Keratinocyte (primary cell): ENCODE data around the gene RMND1.

Experiments
- EZH2 ChIP-seq: IDR thresholded peaks from one replicate; pipeline ENCODE4 v1.6.1; 2012; ENCODE audit warnings: inconsistent platforms, mild to moderate bottlenecking, low read length, moderate library complexity
- TF ChIP-seq, protein P1 (sequence below), 3 experiments: IDR thresholded peaks in 1 of 3; conservative IDR thresholded peaks in 1 of 3; optimal IDR thresholded peaks in 1 of 3; 2 replicates in 2 of 3; 3 replicates in 1 of 3; pipeline versions ENCODE3 to v1.5.1; 2011; ENCODE audit warnings: low read length in 3 of 3, mild to moderate bottlenecking in 3 of 3, moderate library complexity in 2 of 3, control low read depth in 1 of 3, inconsistent platforms in 1 of 3; ENCODE audit not compliant: insufficient read depth in 2 of 3; ENCODE audit errors: extremely low read depth in 1 of 3

DNA sequence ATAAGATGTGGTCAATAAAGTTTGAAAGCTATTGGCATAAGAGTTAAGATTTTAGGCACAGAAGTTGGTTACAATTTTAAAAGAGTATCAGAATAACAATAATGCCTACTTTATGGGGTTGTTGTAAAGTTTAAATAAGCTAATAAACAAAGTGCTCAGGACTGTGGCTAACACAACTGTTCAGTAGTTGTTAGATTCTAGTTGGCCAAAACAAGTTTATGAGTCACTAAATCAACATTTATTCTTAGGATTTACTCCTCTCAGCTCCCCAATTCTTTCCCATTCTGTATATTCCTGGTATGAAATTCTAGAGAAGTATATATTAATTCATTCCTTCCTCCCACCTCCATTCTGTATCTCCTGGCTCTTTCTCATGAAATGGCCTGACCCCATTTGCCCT, 14.5 kb downstream of the RMND1 start:
- TF ChIP-seq, protein P1, sequence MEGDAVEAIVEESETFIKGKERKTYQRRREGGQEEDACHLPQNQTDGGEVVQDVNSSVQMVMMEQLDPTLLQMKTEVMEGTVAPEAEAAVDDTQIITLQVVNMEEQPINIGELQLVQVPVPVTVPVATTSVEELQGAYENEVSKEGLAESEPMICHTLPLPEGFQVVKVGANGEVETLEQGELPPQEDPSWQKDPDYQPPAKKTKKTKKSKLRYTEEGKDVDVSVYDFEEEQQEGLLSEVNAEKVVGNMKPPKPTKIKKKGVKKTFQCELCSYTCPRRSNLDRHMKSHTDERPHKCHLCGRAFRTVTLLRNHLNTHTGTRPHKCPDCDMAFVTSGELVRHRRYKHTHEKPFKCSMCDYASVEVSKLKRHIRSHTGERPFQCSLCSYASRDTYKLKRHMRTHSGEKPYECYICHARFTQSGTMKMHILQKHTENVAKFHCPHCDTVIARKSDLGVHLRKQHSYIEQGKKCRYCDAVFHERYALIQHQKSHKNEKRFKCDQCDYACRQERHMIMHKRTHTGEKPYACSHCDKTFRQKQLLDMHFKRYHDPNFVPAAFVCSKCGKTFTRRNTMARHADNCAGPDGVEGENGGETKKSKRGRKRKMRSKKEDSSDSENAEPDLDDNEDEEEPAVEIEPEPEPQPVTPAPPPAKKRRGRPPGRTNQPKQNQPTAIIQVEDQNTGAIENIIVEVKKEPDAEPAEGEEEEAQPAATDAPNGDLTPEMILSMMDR (optimal IDR thresholded peaks at IDR 0.05 in 1 of 3, IDR thresholded peaks at IDR 0.05 in 1 of 3, conservative IDR thresholded peaks at IDR 0.05 in 1 of 3; ENCODE audit: extremely low read depth in 1 of 3, insufficient read depth in 2 of 3, low read length in 3 of 3) = no peak
- TF ChIP-seq EZH2 = no peak
